Measurements from ENCODE around the gene WWTR1.

DNA sequence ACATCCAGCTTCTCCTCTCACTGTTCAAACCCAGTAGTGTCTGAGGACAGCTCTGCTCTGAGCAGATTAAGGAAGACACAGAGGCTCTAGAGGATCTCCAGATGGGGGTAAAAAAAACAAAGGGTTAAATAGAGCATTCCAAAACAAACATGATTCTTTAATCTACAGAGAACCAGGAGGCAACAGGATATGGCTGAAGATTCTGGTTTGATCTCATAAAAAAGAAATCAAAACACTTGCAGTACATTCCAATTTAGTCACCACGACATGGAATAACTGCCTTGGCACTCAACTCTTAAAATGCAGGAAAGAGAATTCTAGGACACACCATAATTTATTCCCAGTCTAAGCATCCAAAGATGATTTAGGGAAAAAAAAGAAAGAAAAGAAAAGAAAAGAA lies 151.3 kb downstream of the WWTR1 start:
- no peak for TF ChIP-seq MYC (IDR thresholded peaks at IDR 0.05; ENCODE audit: low read depth, low read length)
- TF ChIP-seq, protein P1, sequence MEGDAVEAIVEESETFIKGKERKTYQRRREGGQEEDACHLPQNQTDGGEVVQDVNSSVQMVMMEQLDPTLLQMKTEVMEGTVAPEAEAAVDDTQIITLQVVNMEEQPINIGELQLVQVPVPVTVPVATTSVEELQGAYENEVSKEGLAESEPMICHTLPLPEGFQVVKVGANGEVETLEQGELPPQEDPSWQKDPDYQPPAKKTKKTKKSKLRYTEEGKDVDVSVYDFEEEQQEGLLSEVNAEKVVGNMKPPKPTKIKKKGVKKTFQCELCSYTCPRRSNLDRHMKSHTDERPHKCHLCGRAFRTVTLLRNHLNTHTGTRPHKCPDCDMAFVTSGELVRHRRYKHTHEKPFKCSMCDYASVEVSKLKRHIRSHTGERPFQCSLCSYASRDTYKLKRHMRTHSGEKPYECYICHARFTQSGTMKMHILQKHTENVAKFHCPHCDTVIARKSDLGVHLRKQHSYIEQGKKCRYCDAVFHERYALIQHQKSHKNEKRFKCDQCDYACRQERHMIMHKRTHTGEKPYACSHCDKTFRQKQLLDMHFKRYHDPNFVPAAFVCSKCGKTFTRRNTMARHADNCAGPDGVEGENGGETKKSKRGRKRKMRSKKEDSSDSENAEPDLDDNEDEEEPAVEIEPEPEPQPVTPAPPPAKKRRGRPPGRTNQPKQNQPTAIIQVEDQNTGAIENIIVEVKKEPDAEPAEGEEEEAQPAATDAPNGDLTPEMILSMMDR (IDR thresholded peaks at IDR 0.05; ENCODE audit: extremely low read depth in 1 of 2, insufficient read depth in 1 of 2, low read depth in 1 of 2, low read length in 2 of 2), result no peak
